ENCODE data around the gene ZNF77. TPM values are rescaled to one million over a fixed set of nuclear protein-coding genes. Genes with fewer than 3 reads are reported as not detected.

Gene ZNF77
- total RNA-seq, 6 experiments from 2014 or later = 1.1 to 1.5 (median 1.3) TPM

- Histone ChIP-seq H3K27me3 (no peaks in the 10 kb centered on the region), H3K36me3 (no peaks in the 10 kb centered on the region), H3K9me3 (no peaks in the 10 kb centered on the region), H3K4me3 (no peak overlapping the region), H3K27ac (no peak overlapping the region), H3K4me1 (no peaks in the 10 kb centered on the region)
- intact Hi-C loops (cut with DNase I) = loop anchor here in 1 of 2 donors (10.0 kb wide), 1 partner anchor 143 kb away; no protein-coding TSS in a partner anchor
- DNase-seq = no peak
- peak; percentile 72 to 93 (median 86) for ATAC-seq
- WGBS (ENCODE audit: insufficient coverage, low coverage, low lambda C conversion rate, missing lambda C conversion rate) = 23% methylated on average over 15 of the region's 17 CpGs
- TF ChIP-seq CTCF (IDR thresholded peaks at IDR 0.05) (peak; percentile 73 to 94 (median 76)), POLR2A (IDR thresholded peaks at IDR 0.05) (no peak)
Measured at GRCh38 chr19:2962018-2962670, 17.4 kb upstream of the ZNF77 start.

GRCh38 chr19:2960120-2960519, 15.3 kb upstream of the ZNF77 start:
- H3K36me3 ChIP-seq = no peaks in the 10 kb centered on the region
- no peaks in the 10 kb centered on the region for H3K9me3 ChIP-seq
- no peaks in the 10 kb centered on the region for H3K27me3 ChIP-seq
- 86% methylated on average over 11 of the region's 12 CpGs for WGBS (ENCODE audit: insufficient coverage, low coverage, low lambda C conversion rate, missing lambda C conversion rate)
- TF ChIP-seq CTCF (IDR thresholded peaks at IDR 0.05) = no peak
- no peak for TF ChIP-seq POLR2A (IDR thresholded peaks at IDR 0.05)
- intact Hi-C loops (cut with DNase I) = loop anchor here in 1 of 2 donors (10.0 kb wide), 1 partner anchor 145 kb away; no protein-coding TSS in a partner anchor
- no peak overlapping the region for H3K27ac ChIP-seq
- ATAC-seq (no peak), DNase-seq (no peak)
- peaks cover 0 to 3% (median 0%) of the 10 kb centered on the region in 4 donors for H3K4me1 ChIP-seq
- H3K4me3 ChIP-seq = no peak overlapping the region

- TF ChIP-seq POLR2A (IDR thresholded peaks at IDR 0.05) (no peak), CTCF (IDR thresholded peaks at IDR 0.05) (no peak)
- DNase-seq (no peak), ATAC-seq (no peak)
- Histone ChIP-seq H3K27ac (no peak overlapping the region), H3K4me1 (peaks cover 0 to 4% (median 1%) of the 10 kb centered on the region in 4 donors), H3K4me3 (no peak overlapping the region), H3K9me3 (no peaks in the 10 kb centered on the region), H3K27me3 (no peaks in the 10 kb centered on the region), H3K36me3 (no peaks in the 10 kb centered on the region)
- WGBS (ENCODE audit: insufficient coverage, low coverage, low lambda C conversion rate, missing lambda C conversion rate) = 77% methylated on average over 4 of the region's 5 CpGs
- intact Hi-C loops (cut with DNase I) = loop anchor here in 1 of 2 donors (10.0 kb wide), 1 partner anchor 208 kb away; no protein-coding TSS in a partner anchor
Measured at GRCh38 chr19:2957160-2957559, 12.4 kb upstream of the ZNF77 start.

GRCh38 chr19:2952953-2953481, 8.2 kb upstream of the ZNF77 start:
- WGBS (ENCODE audit: insufficient coverage, low coverage, low lambda C conversion rate, missing lambda C conversion rate) = 21% methylated on average over 8 of the region's 9 CpGs
- Histone ChIP-seq H3K4me3 (peak overlapping the region; percentile 2 to 41 (median 40)), H3K27ac (peak overlapping the region; percentile 45 to 67 (median 48)), H3K9me3 (no peaks in the 10 kb centered on the region), H3K36me3 (no peaks in the 10 kb centered on the region), H3K27me3 (no peaks in the 10 kb centered on the region), H3K4me1 (peaks cover 0 to 13% (median 7%) of the 10 kb centered on the region in 4 donors)
- DNase-seq (peak in 2 of 3 donors; percentile 63 to 70), ATAC-seq (peak; percentile 3 to 21 (median 9))
- TF ChIP-seq POLR2A (IDR thresholded peaks at IDR 0.05) (peak; percentile 18), CTCF (IDR thresholded peaks at IDR 0.05) (peak in 2 of 4 donors; percentile 15 to 29)
- intact Hi-C loops (cut with DNase I) = loop anchor here in 1 of 2 donors (10.0 kb wide), 1 partner anchor 212 kb away; no protein-coding TSS in a partner anchor
